NB4 (cell line): ENCODE data around the gene CALCR.
A peak's percentile ranks its signal among the peaks of the same experiment; 100 is the strongest.

Experiments used
- DNase-seq: peaks from one replicate; pipeline ENCODE4 v3.0.0; 2010; ENCODE audit warnings: low read depth
- H3K4me3 ChIP-seq: one replicate; pipeline ENCODE4 v1.5.1; 2011; ENCODE audit warnings: mild to moderate bottlenecking, low read depth, low read length, moderate library complexity
- MYC ChIP-seq: IDR thresholded peaks from 2 replicates; pipeline ENCODE4 v1.6.1; 2011; ENCODE audit warnings: low read depth, low read length
- POLR2A ChIP-seq: IDR thresholded peaks from 2 replicates; pipeline ENCODE4 v1.6.1; 2011; ENCODE audit warnings: mild to moderate bottlenecking; ENCODE audit not compliant: insufficient read length; ENCODE audit errors: extremely low read depth
- TF ChIP-seq, protein P1 (sequence below): IDR thresholded peaks from 2 replicates; pipeline ENCODE4 v1.6.1; 2011; ENCODE audit warnings: low read depth, low read length
- TF ChIP-seq, protein P2 (sequence below): IDR thresholded peaks from one replicate; pipeline ENCODE4 v1.5.1; 2012; ENCODE audit warnings: low read depth, low read length

CALCR gene

DNA sequence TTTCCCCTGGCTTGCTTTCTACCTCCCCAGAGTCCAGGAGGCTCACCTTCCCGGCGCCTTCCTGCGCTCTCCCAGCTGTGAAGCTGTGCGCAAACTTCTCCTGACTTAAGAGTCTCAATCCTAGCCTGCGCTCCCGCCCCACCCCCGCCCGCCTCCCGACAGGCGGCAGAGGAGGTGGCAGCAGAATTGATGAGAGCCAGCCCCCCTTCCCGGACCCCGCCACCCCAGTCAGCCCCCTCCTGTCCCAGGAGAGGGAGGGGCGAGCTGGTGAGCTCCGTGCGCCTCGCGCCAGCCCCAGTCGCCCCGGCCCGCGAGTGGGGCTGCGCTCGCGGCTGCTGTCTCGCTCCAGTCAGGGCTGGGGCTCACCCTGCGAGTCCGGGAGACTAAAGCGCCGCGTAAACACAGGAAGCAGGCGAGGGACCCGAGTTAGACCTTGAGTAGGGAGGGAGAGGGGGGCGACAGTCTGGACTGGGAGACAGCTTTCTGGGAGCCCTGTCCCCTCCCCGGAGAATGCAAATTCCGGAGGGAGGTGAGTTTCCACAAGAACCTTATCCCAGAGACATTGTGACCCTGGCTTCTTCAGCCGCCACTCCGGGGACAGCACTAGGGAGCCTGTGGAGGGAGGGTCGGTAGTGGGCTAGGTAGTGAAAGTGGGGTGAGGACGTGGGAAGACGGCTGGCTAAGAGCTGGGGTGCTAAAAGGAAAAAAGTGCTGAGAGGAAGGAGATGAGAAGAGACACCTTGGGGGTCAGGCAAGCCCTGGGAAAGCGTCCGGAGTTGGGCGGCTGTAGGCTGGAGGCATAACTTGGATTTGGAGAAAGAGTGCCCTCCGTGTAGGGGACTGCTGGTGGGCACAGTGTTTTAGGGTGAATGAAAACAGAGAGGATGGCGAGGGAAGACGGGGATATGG, at the start of gene CALCR:
Gene CALCR (minus strand): TSS at position 79 of the 909 bp plus-strand sequence. CDS start 87,743 bp downstream, outside the sequence.
- H3K4me3 ChIP-seq, result no peak within 1 kb of the TSS
- TF ChIP-seq POLR2A (no peak), MYC (no peak)
- TF ChIP-seq, protein P1, sequence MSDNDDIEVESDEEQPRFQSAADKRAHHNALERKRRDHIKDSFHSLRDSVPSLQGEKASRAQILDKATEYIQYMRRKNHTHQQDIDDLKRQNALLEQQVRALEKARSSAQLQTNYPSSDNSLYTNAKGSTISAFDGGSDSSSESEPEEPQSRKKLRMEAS, result no peak
- TF ChIP-seq, protein P2, sequence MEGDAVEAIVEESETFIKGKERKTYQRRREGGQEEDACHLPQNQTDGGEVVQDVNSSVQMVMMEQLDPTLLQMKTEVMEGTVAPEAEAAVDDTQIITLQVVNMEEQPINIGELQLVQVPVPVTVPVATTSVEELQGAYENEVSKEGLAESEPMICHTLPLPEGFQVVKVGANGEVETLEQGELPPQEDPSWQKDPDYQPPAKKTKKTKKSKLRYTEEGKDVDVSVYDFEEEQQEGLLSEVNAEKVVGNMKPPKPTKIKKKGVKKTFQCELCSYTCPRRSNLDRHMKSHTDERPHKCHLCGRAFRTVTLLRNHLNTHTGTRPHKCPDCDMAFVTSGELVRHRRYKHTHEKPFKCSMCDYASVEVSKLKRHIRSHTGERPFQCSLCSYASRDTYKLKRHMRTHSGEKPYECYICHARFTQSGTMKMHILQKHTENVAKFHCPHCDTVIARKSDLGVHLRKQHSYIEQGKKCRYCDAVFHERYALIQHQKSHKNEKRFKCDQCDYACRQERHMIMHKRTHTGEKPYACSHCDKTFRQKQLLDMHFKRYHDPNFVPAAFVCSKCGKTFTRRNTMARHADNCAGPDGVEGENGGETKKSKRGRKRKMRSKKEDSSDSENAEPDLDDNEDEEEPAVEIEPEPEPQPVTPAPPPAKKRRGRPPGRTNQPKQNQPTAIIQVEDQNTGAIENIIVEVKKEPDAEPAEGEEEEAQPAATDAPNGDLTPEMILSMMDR, result no peak
- DNase-seq, result no peak

DNA sequence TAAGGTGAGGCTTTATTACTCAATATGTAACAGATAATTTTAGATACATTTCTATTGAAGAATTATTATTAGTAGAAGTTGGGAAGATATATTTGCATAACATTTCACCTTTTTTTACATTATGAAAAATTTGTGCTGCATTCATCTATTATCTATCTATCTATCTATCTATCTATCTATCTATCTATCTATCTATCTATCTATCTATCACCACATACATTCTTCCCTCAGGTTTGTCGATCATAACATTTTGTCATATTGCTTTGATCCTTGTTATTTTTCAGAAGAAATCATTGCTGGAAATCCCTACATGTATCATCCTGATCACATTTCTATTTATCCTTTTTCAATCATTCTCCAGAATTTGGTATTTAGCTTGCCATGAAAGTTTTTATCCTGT, 49.3 kb upstream of the CALCR start:
- no peak for DNase-seq
- H3K4me3 ChIP-seq, result no peak overlapping the region
- TF ChIP-seq, protein P1, result no peak
- TF ChIP-seq, protein P2, result no peak
- TF ChIP-seq MYC (no peak), POLR2A (no peak)

DNA sequence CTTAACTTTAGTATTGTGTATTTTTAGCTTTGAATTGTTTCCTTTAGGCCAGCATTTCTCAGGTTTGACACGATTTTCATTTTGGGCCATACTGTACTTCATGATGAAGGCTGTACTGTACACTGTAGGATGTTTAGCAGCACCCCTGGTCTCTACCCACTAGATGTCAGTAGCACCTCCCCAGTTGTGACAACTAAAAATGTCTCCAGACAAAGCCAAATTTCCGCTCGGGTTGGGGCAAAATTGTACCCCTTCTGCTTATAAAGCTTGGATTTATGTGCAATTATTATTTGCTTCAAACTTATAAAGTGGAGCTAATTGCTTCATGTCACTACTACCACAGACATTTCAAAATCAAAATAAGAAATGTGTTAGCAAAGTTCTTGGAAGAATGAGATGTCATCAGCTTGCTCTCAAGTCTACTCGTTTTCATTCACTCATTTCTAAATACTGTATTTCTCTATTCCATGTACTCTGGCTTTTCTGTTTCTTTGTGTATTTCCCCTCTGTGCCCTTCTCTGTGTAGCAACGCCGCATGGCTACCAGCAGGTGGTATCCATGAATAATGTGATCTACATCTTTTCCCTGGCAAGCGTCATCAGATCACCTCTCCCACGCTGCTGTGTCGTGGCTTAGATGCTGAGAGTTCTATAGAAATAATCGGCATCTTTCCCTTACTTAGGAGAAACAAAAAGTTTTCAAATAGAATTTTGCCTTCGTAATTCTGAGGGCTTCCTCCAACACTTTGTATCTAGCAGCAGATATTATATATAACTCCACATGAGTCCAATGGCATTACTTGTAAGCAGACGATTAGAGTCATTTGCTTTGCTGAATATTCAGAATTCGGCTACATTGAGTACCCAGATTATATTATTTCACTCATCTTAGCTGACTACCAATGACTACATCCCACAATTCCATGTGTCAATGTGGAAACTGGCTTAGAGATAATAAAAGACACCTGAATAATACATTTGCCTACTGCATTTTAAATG, 47.8 kb upstream of the CALCR start:
- peak; percentile 28 for DNase-seq
- TF ChIP-seq, protein P2, result peak; percentile 35
- no peak for TF ChIP-seq POLR2A
- H3K4me3 ChIP-seq, result no peak overlapping the region

DNA sequence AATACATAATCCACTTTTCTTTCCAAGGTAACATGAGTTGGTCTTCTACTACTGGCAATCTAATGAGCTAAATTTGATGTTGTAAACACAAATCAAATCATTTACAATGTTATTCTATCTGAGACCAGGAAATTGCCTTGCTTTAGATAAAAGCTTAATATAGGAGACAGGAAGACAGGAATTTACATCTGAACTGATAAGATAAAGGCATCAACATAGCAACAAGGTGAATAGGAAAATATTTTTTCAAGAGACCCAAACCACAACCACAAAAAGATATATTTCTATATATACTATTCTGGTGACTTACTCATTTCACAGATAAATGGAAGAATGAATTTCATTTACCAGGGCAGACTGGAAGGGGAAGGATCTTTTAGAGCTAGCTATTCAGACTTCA, 46.3 kb upstream of the CALCR start:
- TF ChIP-seq, protein P2, result no peak
- TF ChIP-seq MYC, result no peak
- TF ChIP-seq, protein P1, result no peak
- TF ChIP-seq POLR2A, result no peak
- DNase-seq, result no peak
- H3K4me3 ChIP-seq, result no peak overlapping the region

DNA sequence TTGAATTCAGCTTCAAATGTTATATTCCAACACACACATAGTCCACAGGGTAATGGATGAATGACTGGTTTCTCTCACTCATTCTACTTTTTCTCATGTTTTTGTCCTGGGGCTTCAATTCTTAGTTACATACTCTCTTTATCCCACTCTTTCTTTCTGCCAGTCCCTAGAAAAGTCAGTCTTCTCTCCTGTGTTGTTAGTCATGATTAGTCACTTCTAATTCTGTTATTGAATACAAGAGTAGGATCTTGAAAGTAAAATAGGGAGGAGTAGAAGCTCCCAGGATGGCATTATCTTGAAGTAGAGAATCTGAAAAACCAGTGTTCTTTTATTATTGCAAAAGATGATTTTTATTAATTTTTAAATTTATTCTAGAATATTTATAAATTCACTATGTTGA, 45.5 kb upstream of the CALCR start:
- H3K4me3 ChIP-seq, result no peak overlapping the region
- no peak for DNase-seq
- TF ChIP-seq, protein P2, result no peak
- TF ChIP-seq, protein P1, result no peak
- TF ChIP-seq MYC (no peak), POLR2A (no peak)
